GM23338 (cell line): ENCODE measurements around the gene HAUS8. TPM values are rescaled to one million over a fixed set of nuclear protein-coding genes. Genes with fewer than 3 reads are reported as not detected.

ENCODE experiments used
- ATAC-seq: fragments of 200-7000 bp; cut with Tn5 transposase; 3 replicates; pipeline ENCODE4 v1.9.1; 2020
- DNase-seq: peaks from one replicate; pipeline ENCODE4 v3.0.0-alpha.2; 2015; ENCODE audit warnings: low spot score
- H2AFZ ChIP-seq: fragments of 200-600 bp; sonication (generic); 2 replicates; pipeline ENCODE4 v1.8.0; 2016; ENCODE audit warnings: antibody characterized with exemption, mild to moderate bottlenecking, moderate library complexity
- H3F3A ChIP-seq: fragments of 200-600 bp; sonication (generic); replicated peaks from 2 replicates; pipeline ENCODE4 v1.8.0; 2017; ENCODE audit warnings: antibody characterized with exemption, mixed run types, low read depth
- H3K27ac ChIP-seq: fragments of 200-600 bp; sonication (generic); 2 replicates; pipeline ENCODE4 v1.6.1; 2016; ENCODE audit warnings: low read depth
- H3K27me3 ChIP-seq: fragments of 200-600 bp; sonication (generic); 2 replicates; pipeline ENCODE4 v1.8.0; 2016; ENCODE audit warnings: mild to moderate bottlenecking, mixed run types, moderate library complexity; ENCODE audit not compliant: insufficient read depth
- H3K36me3 ChIP-seq: fragments of 200-600 bp; sonication (generic); 2 replicates; pipeline ENCODE4 v1.8.0; 2016; ENCODE audit warnings: mild to moderate bottlenecking; ENCODE audit not compliant: insufficient read depth
- H3K4me1 ChIP-seq: fragments of 200-600 bp; sonication (generic); 2 replicates; pipeline ENCODE4 v1.8.0; 2016; ENCODE audit warnings: mild to moderate bottlenecking, moderate library complexity; ENCODE audit not compliant: insufficient read depth
- H3K4me2 ChIP-seq: fragments of 200-600 bp; sonication (generic); 2 replicates; pipeline ENCODE4 v1.7.1; 2017; ENCODE audit warnings: mixed run types
- H3K4me3 ChIP-seq: fragments of 200-600 bp; sonication (generic); 2 replicates; pipeline ENCODE4 v1.6.1; 2016; ENCODE audit warnings: mixed run types
- H3K79me2 ChIP-seq: fragments of 200-600 bp; sonication (generic); replicated peaks from 2 replicates; pipeline ENCODE4 v1.8.0; 2017; ENCODE audit warnings: mild to moderate bottlenecking; ENCODE audit not compliant: insufficient read depth
- H3K9me2 ChIP-seq: fragments of 200-600 bp; sonication (generic); 2 replicates; pipeline ENCODE4 v1.8.0; 2017; ENCODE audit not compliant: insufficient read depth
- H4K20me1 ChIP-seq: fragments of 200-600 bp; sonication (generic); replicated peaks from 2 replicates; pipeline ENCODE4 v1.8.0; 2017; ENCODE audit warnings: mild to moderate bottlenecking; ENCODE audit not compliant: insufficient read depth
- H3K27ac Mint-ChIP-seq: 2 replicates; pipeline ENCODE4 v1.8.0; 2020; ENCODE audit warnings: inconsistent platforms, mild to moderate bottlenecking, moderate library complexity, mixed read lengths
- H3K27me3 Mint-ChIP-seq: 3 replicates; pipeline ENCODE4 v1.8.0; 2022; ENCODE audit warnings: low read depth, mild to moderate bottlenecking, moderate library complexity, mixed read lengths, inconsistent platforms; ENCODE audit not compliant: insufficient read depth, poor library complexity
- H3K36me3 Mint-ChIP-seq: 3 replicates; pipeline ENCODE4 v1.8.0; 2021; ENCODE audit warnings: low read depth, mild to moderate bottlenecking, inconsistent platforms, moderate library complexity, mixed read lengths
- H3K4me1 Mint-ChIP-seq: 3 replicates; pipeline ENCODE4 v1.8.0; 2020; ENCODE audit warnings: mild to moderate bottlenecking, inconsistent platforms, mixed read lengths
- H3K4me3 Mint-ChIP-seq: 3 replicates; pipeline ENCODE4 v1.8.0; 2021; ENCODE audit warnings: moderate library complexity, mild to moderate bottlenecking, inconsistent platforms, mixed read lengths
- H3K9me3 Mint-ChIP-seq: 3 replicates; pipeline ENCODE4 v1.8.0; 2020; ENCODE audit warnings: moderate library complexity, mild to moderate bottlenecking, inconsistent platforms, mixed read lengths
- CREB1 ChIP-seq: fragments of 250-450 bp; sonication (Bioruptor Pico); IDR thresholded peaks from 2 replicates; pipeline ENCODE4 v1.5.0; 2020; ENCODE audit warnings: low read depth, mild to moderate bottlenecking, moderate library complexity
- EZH2 ChIP-seq: fragments of 200-600 bp; sonication (generic); IDR thresholded peaks from one replicate; pipeline ENCODE4 v1.8.0; 2017; ENCODE audit warnings: antibody characterized with exemption, mild to moderate bottlenecking, low read depth; ENCODE audit not compliant: unreplicated experiment
- JUNB ChIP-seq: IDR thresholded peaks from one replicate; pipeline ENCODE4 v1.6.1; 2016; ENCODE audit warnings: antibody characterized with exemption; ENCODE audit not compliant: unreplicated experiment
- NANOG ChIP-seq: IDR thresholded peaks from 2 replicates; pipeline ENCODE4 v1.6.1; 2016; ENCODE audit warnings: antibody characterized with exemption, borderline replicate concordance
- POLR2AphosphoS5 ChIP-seq: IDR thresholded peaks from 2 replicates; pipeline ENCODE4 v1.6.1; 2016; ENCODE audit warnings: antibody characterized with exemption, low read depth
- STAT1 ChIP-seq: IDR thresholded peaks from one replicate; pipeline ENCODE4 v1.6.1; 2016; ENCODE audit warnings: antibody characterized with exemption; ENCODE audit not compliant: unreplicated experiment
- ZNF114 ChIP-seq: fragments of 250-450 bp; sonication (Bioruptor Pico); IDR thresholded peaks from 2 replicates; pipeline ENCODE4 v1.5.0; 2020; ENCODE audit warnings: mild to moderate bottlenecking, moderate library complexity
- ZNF331 ChIP-seq: fragments of 250-450 bp; sonication (Bioruptor Pico); IDR thresholded peaks from 2 replicates; pipeline ENCODE4 v1.5.0; 2020; ENCODE audit warnings: low read depth, mild to moderate bottlenecking, moderate library complexity
- polyA plus RNA-seq: library from polyadenylated mRNA; unstranded; fragments of >200 nt; fragmentation: Nextera tagmentation; extraction: Ambion mirVana; gene quantifications from 2 replicates; pipeline ENCODE4 v1.2.1, GENCODE V29; 2016
- total RNA-seq: library from RNA; depleted of rRNA; stranded (reverse); fragments of >200 nt; shearing (Covaris generic); gene quantifications from 2 replicates; pipeline ENCODE4 v1.2.3, GENCODE V29; 2014
- TF ChIP-seq, protein P1 (sequence below), 2 experiments: fragments of 200-600 bp in 1 of 2; sonication (generic) in 1 of 2; conservative IDR thresholded peaks; 2 replicates each; pipeline versions ENCODE4 v1.5.1 to v1.6.1; 2016 to 2017; ENCODE audit warnings: antibody characterized with exemption in 2 of 2, low read depth in 2 of 2, mild to moderate bottlenecking in 2 of 2, moderate library complexity in 1 of 2
- TF ChIP-seq, protein P2 (sequence below): IDR thresholded peaks from one replicate; pipeline ENCODE4 v1.6.1; 2018; ENCODE audit warnings: antibody characterized with exemption; ENCODE audit not compliant: unreplicated experiment
- TF ChIP-seq, protein P3 (sequence below): IDR thresholded peaks from 2 replicates; pipeline ENCODE4 v1.6.1; 2016; ENCODE audit warnings: antibody characterized with exemption

Gene HAUS8
- total and polyA plus RNA-seq, 2 experiments from 2014 or later: 11.1 to 33.3 TPM

DNA sequence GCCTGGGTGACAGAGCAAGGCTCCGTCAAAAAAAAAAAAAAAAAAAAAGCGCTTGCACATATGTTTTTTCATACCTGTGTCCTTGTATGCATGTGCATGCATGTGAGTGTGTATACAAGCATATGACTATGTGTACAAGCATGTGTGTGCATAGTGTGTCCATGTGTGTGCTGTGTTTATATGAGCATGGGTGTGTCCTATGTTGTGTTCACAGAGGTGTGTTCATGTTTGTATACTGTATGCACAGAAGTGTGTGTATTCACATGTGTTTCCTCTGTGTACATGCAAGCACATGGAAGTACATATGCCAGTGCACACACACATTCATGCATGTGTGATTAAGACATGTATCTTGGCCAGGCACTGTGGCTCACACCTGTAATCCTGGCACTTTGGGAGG, 17.4 kb upstream of the HAUS8 start (continued):
- TF ChIP-seq, protein P1, sequence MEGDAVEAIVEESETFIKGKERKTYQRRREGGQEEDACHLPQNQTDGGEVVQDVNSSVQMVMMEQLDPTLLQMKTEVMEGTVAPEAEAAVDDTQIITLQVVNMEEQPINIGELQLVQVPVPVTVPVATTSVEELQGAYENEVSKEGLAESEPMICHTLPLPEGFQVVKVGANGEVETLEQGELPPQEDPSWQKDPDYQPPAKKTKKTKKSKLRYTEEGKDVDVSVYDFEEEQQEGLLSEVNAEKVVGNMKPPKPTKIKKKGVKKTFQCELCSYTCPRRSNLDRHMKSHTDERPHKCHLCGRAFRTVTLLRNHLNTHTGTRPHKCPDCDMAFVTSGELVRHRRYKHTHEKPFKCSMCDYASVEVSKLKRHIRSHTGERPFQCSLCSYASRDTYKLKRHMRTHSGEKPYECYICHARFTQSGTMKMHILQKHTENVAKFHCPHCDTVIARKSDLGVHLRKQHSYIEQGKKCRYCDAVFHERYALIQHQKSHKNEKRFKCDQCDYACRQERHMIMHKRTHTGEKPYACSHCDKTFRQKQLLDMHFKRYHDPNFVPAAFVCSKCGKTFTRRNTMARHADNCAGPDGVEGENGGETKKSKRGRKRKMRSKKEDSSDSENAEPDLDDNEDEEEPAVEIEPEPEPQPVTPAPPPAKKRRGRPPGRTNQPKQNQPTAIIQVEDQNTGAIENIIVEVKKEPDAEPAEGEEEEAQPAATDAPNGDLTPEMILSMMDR (conservative IDR thresholded peaks at IDR 0.05; ENCODE audit: low read depth in 2 of 2): no peak
- no peak for TF ChIP-seq POLR2AphosphoS5

DNA sequence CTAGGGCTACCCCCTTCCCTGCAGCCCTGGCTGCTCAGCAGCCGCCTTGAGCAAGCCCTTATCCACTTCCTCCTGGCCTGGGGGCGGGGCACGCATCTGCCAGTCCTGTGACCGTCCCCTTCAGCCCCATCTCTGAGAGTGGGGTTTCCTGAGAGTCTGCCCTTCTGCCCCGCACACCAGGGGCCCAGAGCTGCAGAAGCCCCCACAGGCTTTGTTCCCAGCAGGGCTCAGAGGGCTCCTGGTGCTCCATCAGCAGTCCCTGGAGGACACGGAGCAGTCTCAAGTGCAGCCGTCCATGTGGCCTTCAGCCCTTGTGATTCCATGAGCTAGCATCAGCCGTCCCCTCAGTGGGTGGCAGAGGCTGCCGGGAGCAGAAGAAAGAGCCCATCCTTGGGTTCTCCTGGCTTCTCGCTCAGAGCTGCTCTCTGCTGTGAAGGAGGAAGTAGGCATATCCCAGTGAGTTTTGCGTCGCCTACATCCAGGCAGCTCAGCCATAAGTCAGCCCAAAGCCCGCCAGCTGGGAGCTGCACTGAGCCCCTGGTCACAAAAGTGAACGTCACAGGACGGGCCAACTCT, 16.6 kb upstream of the HAUS8 start:
- H3K4me3 ChIP-seq: no peak overlapping the region
- H3F3A ChIP-seq: peaks cover 2% of the 10 kb centered on the region; the same call in 1 of the 2 replicates
- Mint-ChIP-seq H3K9me3 (0 out of 3 replicates have a peak, but pooled peaks cover 3% of the 10 kb centered on the region), H3K27ac (no peak overlapping the region), H3K36me3 (peaks cover 12% of the 10 kb centered on the region; the same call in 1 of the 3 replicates), H3K4me3 (no peak overlapping the region), H3K27me3 (peaks cover 15% of the 10 kb centered on the region), H3K4me1 (peaks cover 14% of the 10 kb centered on the region; the same call in 2 of the 3 replicates)
- peaks cover 79% of the 10 kb centered on the region for H3K79me2 ChIP-seq
- H3K27ac ChIP-seq: no peak overlapping the region
- no peak overlapping the region for H2AFZ ChIP-seq
- peaks cover 7% of the 10 kb centered on the region for H4K20me1 ChIP-seq
- no peak for DNase-seq
- no peaks in the 10 kb centered on the region for H3K27me3 ChIP-seq
- peak; percentile 67 for ATAC-seq
- no peaks in the 10 kb centered on the region for H3K36me3 ChIP-seq
- peaks cover 6% of the 10 kb centered on the region for H3K4me1 ChIP-seq
- no peaks in the 10 kb centered on the region for H3K9me2 ChIP-seq
- 0 out of 2 replicates have a peak overlapping the region, but pooled peaks have one; percentile 14 for H3K4me2 ChIP-seq
- TF ChIP-seq, protein P1 (conservative IDR thresholded peaks at IDR 0.05; ENCODE audit: low read depth in 2 of 2): no peak
- TF ChIP-seq, protein P2, sequence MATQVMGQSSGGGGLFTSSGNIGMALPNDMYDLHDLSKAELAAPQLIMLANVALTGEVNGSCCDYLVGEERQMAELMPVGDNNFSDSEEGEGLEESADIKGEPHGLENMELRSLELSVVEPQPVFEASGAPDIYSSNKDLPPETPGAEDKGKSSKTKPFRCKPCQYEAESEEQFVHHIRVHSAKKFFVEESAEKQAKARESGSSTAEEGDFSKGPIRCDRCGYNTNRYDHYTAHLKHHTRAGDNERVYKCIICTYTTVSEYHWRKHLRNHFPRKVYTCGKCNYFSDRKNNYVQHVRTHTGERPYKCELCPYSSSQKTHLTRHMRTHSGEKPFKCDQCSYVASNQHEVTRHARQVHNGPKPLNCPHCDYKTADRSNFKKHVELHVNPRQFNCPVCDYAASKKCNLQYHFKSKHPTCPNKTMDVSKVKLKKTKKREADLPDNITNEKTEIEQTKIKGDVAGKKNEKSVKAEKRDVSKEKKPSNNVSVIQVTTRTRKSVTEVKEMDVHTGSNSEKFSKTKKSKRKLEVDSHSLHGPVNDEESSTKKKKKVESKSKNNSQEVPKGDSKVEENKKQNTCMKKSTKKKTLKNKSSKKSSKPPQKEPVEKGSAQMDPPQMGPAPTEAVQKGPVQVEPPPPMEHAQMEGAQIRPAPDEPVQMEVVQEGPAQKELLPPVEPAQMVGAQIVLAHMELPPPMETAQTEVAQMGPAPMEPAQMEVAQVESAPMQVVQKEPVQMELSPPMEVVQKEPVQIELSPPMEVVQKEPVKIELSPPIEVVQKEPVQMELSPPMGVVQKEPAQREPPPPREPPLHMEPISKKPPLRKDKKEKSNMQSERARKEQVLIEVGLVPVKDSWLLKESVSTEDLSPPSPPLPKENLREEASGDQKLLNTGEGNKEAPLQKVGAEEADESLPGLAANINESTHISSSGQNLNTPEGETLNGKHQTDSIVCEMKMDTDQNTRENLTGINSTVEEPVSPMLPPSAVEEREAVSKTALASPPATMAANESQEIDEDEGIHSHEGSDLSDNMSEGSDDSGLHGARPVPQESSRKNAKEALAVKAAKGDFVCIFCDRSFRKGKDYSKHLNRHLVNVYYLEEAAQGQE: no peak
- TF ChIP-seq EZH2: no peak
- no peak for TF ChIP-seq ZNF114 (CRISPR knock-in tag)
- no peak for TF ChIP-seq JUNB
- no peak for TF ChIP-seq NANOG
- TF ChIP-seq CREB1 (CRISPR knock-in tag): no peak
- no peak for TF ChIP-seq POLR2AphosphoS5
- no peak for TF ChIP-seq STAT1
- TF ChIP-seq, protein P3, sequence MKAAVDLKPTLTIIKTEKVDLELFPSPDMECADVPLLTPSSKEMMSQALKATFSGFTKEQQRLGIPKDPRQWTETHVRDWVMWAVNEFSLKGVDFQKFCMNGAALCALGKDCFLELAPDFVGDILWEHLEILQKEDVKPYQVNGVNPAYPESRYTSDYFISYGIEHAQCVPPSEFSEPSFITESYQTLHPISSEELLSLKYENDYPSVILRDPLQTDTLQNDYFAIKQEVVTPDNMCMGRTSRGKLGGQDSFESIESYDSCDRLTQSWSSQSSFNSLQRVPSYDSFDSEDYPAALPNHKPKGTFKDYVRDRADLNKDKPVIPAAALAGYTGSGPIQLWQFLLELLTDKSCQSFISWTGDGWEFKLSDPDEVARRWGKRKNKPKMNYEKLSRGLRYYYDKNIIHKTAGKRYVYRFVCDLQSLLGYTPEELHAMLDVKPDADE: no peak
- no peak for TF ChIP-seq ZNF331 (CRISPR knock-in tag)
